Activated B cell treated with CpG ODN at 0.5 μM for 24 hours (primary cell): ENCODE data around the gene DNHD1. TPM values are rescaled to one million over a fixed set of nuclear protein-coding genes. Genes with fewer than 3 reads are reported as not detected.
A peak's percentile ranks its signal among the peaks of the same experiment; 100 is the strongest.

Experiments
- ATAC-seq: fragments of 200-7000 bp; cut with Tn5 transposase; one replicate; pipeline ENCODE4 v1.10.0; 2021; ENCODE audit warnings: low read depth, mild to moderate bottlenecking, moderate library complexity
- CTCF ChIA-PET: fragments of 350-600 bp; sonication (Branson Sonifier 250); formaldehyde crosslinking; loops from one replicate; lab custom pipeline; 2021; ENCODE audit warnings: antibody characterized with exemption; lab: Charles Lee
- POLR2A ChIA-PET: fragments of 350-600 bp; sonication (Branson Sonifier 250); formaldehyde crosslinking; loops from one replicate; lab custom pipeline; 2021; ENCODE audit warnings: antibody characterized with exemption; lab: Charles Lee
- DNase-seq: peaks from one replicate; pipeline ENCODE4 v3.0.0; 2022
- H3K27ac Mint-ChIP-seq: one replicate; pipeline ENCODE4 v1.8.0; 2020; ENCODE audit warnings: mixed read lengths
- H3K27me3 Mint-ChIP-seq: one replicate; pipeline ENCODE4 v1.8.0; 2021; ENCODE audit warnings: mixed read lengths
- H3K36me3 Mint-ChIP-seq: one replicate; pipeline ENCODE4 v1.8.0; 2021; ENCODE audit warnings: low read depth, mixed read lengths
- H3K4me1 Mint-ChIP-seq: one replicate; pipeline ENCODE4 v1.8.0; 2021; ENCODE audit warnings: mixed read lengths
- H3K4me3 Mint-ChIP-seq: one replicate; pipeline ENCODE4 v1.8.0; 2020; ENCODE audit warnings: mild to moderate bottlenecking, mixed read lengths
- H3K9me3 Mint-ChIP-seq: one replicate; pipeline ENCODE4 v1.8.0; 2020; ENCODE audit warnings: mixed read lengths
- intact Hi-C: fragments of 100-400 bp; cut with micrococcal nuclease; formaldehyde crosslinking; loops from one replicate; pipeline ENCODE4 v1.15.1; 2024
- total RNA-seq: library from RNA; stranded (reverse); gene quantifications from 2 replicates; pipeline ENCODE4 v1.2.3, GENCODE V29; 2022
- TF ChIP-seq, protein P1 (sequence below): fragments of 200-600 bp; IDR thresholded peaks from one replicate; pipeline ENCODE4 v1.8.0; 2022; ENCODE audit warnings: antibody characterized with exemption, mild to moderate bottlenecking

Gene DNHD1
- total RNA-seq, 1 donor from 2014 or later: 42.6 TPM

- intact Hi-C loops: loop anchor here (2.0 to 5.0 kb wide), 2 partner anchors 266 to 1873 kb away; partner anchors contain the start of gene TRIM68
- ChIA-PET POLR2A (interaction anchor here (1.0 to 1.3 kb wide), 2 partner anchors 90 to 92 kb away, joined by 4 to 14 read pairs; partner anchors contain the start of gene SMPD1), CTCF (no interaction called here)
- Mint-ChIP-seq H3K4me3 (peak overlapping the region; percentile 95), H3K27me3 (no peaks in the 10 kb centered on the region), H3K36me3 (peaks cover 47% of the 10 kb centered on the region), H3K4me1 (peaks cover 42% of the 10 kb centered on the region), H3K9me3 (no peaks in the 10 kb centered on the region), H3K27ac (peak overlapping the region; percentile 97)
- no peak for DNase-seq
- no peak for ATAC-seq
- TF ChIP-seq, protein P1, sequence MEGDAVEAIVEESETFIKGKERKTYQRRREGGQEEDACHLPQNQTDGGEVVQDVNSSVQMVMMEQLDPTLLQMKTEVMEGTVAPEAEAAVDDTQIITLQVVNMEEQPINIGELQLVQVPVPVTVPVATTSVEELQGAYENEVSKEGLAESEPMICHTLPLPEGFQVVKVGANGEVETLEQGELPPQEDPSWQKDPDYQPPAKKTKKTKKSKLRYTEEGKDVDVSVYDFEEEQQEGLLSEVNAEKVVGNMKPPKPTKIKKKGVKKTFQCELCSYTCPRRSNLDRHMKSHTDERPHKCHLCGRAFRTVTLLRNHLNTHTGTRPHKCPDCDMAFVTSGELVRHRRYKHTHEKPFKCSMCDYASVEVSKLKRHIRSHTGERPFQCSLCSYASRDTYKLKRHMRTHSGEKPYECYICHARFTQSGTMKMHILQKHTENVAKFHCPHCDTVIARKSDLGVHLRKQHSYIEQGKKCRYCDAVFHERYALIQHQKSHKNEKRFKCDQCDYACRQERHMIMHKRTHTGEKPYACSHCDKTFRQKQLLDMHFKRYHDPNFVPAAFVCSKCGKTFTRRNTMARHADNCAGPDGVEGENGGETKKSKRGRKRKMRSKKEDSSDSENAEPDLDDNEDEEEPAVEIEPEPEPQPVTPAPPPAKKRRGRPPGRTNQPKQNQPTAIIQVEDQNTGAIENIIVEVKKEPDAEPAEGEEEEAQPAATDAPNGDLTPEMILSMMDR: no peak
Measured at GRCh38 chr11:6480299-6480914, 16.7 kb upstream of the DNHD1 start.

- POLR2A ChIA-PET: interaction anchor here (0.6 to 2.4 kb wide), 22 partner anchors 8 to 791 kb away, joined by 3 to 20 read pairs (median 4); partner anchors contain the start of genes APBB1, MRPL17, SMPD1 and TAF10
- peak; percentile 92 for DNase-seq
- TF ChIP-seq, protein P1: no peak
- peak; percentile 95 for ATAC-seq
- no peaks in the 10 kb centered on the region for H3K9me3 Mint-ChIP-seq
- H3K4me3 Mint-ChIP-seq: peak within 1 kb of the TSS; percentile 95
- no peaks in the 10 kb centered on the region for H3K27me3 Mint-ChIP-seq
- intact Hi-C loops: loop anchor here (1.0 to 5.0 kb wide), 10 partner anchors 62 to 1874 kb away; partner anchors contain the start of genes APBB1, FHIP1B, ILK and MRPL17
- peaks cover 42% of the 10 kb centered on the region for H3K4me1 Mint-ChIP-seq
- H3K27ac Mint-ChIP-seq: peak within 1 kb of the TSS; percentile 97
- peaks cover 47% of the 10 kb centered on the region for H3K36me3 Mint-ChIP-seq
- CTCF ChIA-PET: interaction anchor here (1.0 to 1.9 kb wide), 6 partner anchors 12 to 225 kb away, joined by 3 to 9 read pairs (median 4); partner anchors contain the start of genes MRPL17 and SMPD1
Measured at GRCh38 chr11:6481012-6481923, 15.8 kb upstream of the DNHD1 start, which contains the start of the genes ARFIP2 and TIMM10B. ARFIP2 (minus strand) TSS chr11:6481331; CDS start chr11:6480421, 910 bp downstream. TIMM10B (plus strand) TSS chr11:6481501; CDS start chr11:6481517, 16 bp downstream.

- CTCF ChIA-PET: interaction anchor here (1.0 to 1.9 kb wide), 6 partner anchors 12 to 224 kb away, joined by 3 to 9 read pairs (median 4); partner anchors contain the start of genes MRPL17 and SMPD1
- no peak for DNase-seq
- no peak for ATAC-seq
- TF ChIP-seq, protein P1: no peak
- Mint-ChIP-seq H3K27ac (peak overlapping the region; percentile 97), H3K4me1 (peaks cover 42% of the 10 kb centered on the region), H3K9me3 (no peaks in the 10 kb centered on the region), H3K4me3 (peak overlapping the region; percentile 95), H3K36me3 (peaks cover 45% of the 10 kb centered on the region), H3K27me3 (no peaks in the 10 kb centered on the region)
- intact Hi-C loops: loop anchor here (1.0 to 5.0 kb wide), 10 partner anchors 63 to 1875 kb away; partner anchors contain the start of genes APBB1, FHIP1B, ILK and MRPL17
- POLR2A ChIA-PET: interaction anchor here (0.7 to 2.4 kb wide), 18 partner anchors 8 to 792 kb away, joined by 3 to 20 read pairs (median 6); partner anchors contain the start of genes APBB1, MRPL17, SMPD1 and TAF10
Measured at GRCh38 chr11:6481924-6482275, 15.2 kb upstream of the DNHD1 start.

DNA sequence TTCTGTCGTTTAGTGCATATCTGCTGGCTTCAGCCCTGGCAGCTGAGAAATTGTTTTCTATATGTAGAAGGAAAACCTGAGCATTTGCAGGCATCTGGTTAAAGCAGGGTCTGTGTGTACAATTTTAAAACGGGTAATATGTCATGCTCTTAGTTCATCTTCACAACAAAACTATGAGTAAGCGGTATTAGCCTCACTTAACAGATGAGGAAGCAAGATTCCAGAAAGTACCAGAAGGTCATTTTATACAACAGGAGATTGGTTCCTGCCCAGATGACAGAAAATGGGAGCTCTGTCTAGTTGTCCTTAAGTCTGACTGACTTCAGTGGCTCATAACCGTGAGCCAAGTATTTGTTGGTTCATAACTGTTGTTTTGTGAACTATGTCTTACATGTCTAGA is 14.6 kb upstream of the DNHD1 start:
- ChIA-PET POLR2A (interaction anchor here (0.9 to 2.4 kb wide), 8 partner anchors 8 to 290 kb away, joined by 3 to 20 read pairs (median 8); partner anchors contain the start of genes MRPL17, TAF10, TPP1 and TRIM3), CTCF (interaction anchor here (0.8 to 1.9 kb wide), 2 partner anchors 103 to 201 kb away, joined by 5 to 8 read pairs; partner anchors contain the start of gene MRPL17)
- Mint-ChIP-seq H3K36me3 (peaks cover 40% of the 10 kb centered on the region), H3K4me3 (peak overlapping the region; percentile 95), H3K4me1 (peaks cover 42% of the 10 kb centered on the region), H3K27ac (peak overlapping the region; percentile 97), H3K27me3 (no peaks in the 10 kb centered on the region), H3K9me3 (no peaks in the 10 kb centered on the region)
- DNase-seq (no peak), ATAC-seq (no peak)
- TF ChIP-seq, protein P1: no peak
- intact Hi-C loops: loop anchor here (5.0 kb wide), 1 partner anchor 1875 kb away; the partner anchor contains the start of gene TRIM68
